Fibroblast of pulmonary artery (primary cell): ENCODE data around the gene NKAIN4.

Experiments
- DNase-seq: peaks from one replicate; pipeline ENCODE4 v3.0.0-alpha.2; 2010; ENCODE audit warnings: low read depth
- H3K4me3 ChIP-seq: replicated peaks from 2 replicates; pipeline ENCODE4 v1.5.1; 2011; ENCODE audit warnings: low read depth, mild to moderate bottlenecking, control low read depth, low read length, moderate library complexity
- TF ChIP-seq, protein P1 (sequence below): IDR thresholded peaks from 2 replicates; pipeline ENCODE4 v1.5.1; 2011; ENCODE audit warnings: mild to moderate bottlenecking, control low read depth, low read length, inconsistent platforms; ENCODE audit errors: missing control alignments

NKAIN4 gene

DNA sequence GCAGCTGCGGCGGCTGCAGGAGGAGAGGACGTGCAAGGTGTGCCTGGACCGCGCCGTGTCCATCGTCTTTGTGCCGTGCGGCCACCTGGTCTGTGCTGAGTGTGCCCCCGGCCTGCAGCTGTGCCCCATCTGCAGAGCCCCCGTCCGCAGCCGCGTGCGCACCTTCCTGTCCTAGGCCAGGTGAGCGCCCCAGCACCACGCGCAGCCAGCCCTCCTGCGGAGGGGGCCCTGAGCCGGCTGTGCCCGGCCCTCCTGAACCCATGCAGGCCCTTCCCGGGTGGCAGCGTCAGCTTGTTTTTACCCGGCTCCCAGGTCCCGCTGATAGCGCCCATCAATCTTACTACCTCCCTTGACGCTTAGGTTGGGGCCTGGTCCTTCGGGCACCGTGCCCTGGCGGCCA is 14.8 kb downstream of the NKAIN4 start:
- TF ChIP-seq, protein P1, sequence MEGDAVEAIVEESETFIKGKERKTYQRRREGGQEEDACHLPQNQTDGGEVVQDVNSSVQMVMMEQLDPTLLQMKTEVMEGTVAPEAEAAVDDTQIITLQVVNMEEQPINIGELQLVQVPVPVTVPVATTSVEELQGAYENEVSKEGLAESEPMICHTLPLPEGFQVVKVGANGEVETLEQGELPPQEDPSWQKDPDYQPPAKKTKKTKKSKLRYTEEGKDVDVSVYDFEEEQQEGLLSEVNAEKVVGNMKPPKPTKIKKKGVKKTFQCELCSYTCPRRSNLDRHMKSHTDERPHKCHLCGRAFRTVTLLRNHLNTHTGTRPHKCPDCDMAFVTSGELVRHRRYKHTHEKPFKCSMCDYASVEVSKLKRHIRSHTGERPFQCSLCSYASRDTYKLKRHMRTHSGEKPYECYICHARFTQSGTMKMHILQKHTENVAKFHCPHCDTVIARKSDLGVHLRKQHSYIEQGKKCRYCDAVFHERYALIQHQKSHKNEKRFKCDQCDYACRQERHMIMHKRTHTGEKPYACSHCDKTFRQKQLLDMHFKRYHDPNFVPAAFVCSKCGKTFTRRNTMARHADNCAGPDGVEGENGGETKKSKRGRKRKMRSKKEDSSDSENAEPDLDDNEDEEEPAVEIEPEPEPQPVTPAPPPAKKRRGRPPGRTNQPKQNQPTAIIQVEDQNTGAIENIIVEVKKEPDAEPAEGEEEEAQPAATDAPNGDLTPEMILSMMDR, result no peak
- H3K4me3 ChIP-seq, result no peak overlapping the region
- no peak for DNase-seq

DNA sequence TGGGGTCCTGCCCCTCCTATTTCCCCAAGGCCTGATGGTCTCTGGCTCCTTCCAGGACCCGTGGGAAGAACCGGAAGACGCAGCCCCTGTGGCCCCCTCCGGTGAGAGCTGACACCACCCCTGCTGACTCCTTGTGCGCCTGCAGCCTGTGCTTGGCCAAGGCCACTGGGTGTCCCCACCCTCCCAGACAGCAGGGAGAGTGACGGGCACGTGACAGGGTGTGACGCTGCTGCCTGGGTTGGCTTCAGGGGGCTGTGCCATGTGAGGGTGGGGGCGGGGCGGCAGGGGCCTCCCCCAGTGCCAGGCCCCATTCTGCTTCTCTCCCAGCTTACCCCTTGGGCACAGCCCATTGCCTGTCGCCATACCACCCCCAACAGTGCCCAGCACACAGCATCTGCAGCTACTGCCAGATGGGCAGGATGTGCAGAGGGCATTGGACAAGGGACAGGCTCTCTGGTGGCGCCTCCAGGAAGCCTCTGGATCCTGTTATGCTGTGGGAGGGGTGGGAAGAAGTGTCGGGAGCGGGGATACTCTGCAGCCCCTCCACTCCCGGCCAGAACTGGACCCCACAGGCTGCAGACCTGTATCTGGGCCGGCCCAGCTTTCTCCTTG is 15.6 kb downstream of the NKAIN4 start:
- DNase-seq, result no peak
- TF ChIP-seq, protein P1, result no peak

DNA sequence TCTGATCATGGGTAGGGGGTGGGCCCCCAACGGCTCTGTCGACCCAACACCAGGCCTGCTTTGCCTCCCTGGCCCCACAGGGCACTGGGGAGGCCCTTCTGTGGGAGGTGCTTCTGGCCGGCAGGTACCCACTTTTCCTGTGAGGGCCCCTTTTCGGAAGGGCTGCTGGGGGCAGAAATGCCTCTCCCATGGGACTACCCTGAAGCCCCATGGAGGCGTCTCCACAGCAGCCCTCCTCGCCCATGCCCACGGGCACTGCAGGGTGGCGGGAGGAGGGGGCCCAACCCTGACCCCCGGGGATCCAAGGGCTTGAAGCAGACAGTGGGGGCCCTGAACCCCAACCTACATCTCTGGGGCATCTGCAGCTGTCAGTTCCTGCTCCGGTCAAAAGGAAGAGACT is 16.2 kb downstream of the NKAIN4 start:
- TF ChIP-seq, protein P1, result no peak
- no peak for DNase-seq
- H3K4me3 ChIP-seq, result no peak overlapping the region

More for the DNA sequence above, 15.6 kb downstream of the NKAIN4 start:
- H3K4me3 ChIP-seq, result no peak overlapping the region

DNA sequence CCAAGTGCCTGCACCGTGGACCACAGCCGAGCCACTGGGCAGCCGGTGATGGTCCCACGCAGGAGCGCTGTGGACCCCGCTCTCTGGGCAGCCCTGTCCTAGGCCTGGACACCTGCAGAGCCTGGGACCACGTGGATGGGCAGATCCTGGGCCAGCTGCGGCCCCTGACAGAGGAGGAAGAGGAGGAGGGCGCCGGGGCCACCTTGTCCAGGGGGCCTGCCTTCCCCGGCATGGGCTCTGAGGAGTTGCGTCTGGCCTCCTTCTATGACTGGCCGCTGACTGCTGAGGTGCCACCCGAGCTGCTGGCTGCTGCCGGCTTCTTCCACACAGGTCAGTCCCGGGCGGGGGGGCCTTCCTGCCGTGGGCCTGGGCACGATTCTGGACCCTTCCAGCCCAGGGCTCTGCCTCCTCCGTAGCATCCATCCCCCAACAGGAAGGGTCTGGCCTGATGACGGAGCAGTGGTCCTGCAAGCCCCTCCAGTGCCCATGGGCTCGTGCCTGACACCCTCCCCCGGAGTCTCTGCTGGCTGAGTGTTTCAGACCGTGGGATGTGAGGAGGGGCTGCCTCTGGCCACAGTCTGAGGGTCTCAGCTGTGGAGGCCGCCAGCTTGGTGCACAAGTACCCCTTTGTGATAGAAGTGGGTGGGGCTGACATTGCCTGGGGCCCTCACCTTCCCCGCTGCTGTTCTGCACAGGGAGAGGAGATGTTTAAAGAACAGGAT is 18.0 kb downstream of the NKAIN4 start:
- H3K4me3 ChIP-seq, result no peak overlapping the region
- TF ChIP-seq, protein P1, result no peak
- DNase-seq, result no peak

GRCh38 chr20:63235399-63235983 is 18.8 kb downstream of the NKAIN4 start, which contains the start of gene BIRC7:
Gene BIRC7 (plus strand): TSS chr20:63235905. CDS start chr20:63236097, 192 bp downstream.
- H3K4me3 ChIP-seq, result no peak within 1 kb of the TSS
- TF ChIP-seq, protein P1, result no peak
- no peak for DNase-seq

- no peak overlapping the region for H3K4me3 ChIP-seq
- TF ChIP-seq, protein P1, result peak; percentile 35
- DNase-seq, result no peak
Measured at GRCh38 chr20:63234693-63235398, 19.4 kb downstream of the NKAIN4 start.
